DND-41 (cell line): Measurements from ENCODE around the gene SLC35F4.

Experiments
- EZH2 ChIP-seq: IDR thresholded peaks from 3 replicates; pipeline ENCODE4 v1.6.1; 2012; ENCODE audit warnings: borderline replicate concordance, low read depth, mild to moderate bottlenecking, moderate library complexity, low read length, inconsistent platforms; ENCODE audit not compliant: severe bottlenecking
- TF ChIP-seq, protein P1 (sequence below): IDR thresholded peaks from 2 replicates; pipeline ENCODE4 v1.5.1; 2012; ENCODE audit warnings: borderline replicate concordance, low read length, moderate library complexity, mild to moderate bottlenecking; ENCODE audit not compliant: poor library complexity, severe bottlenecking; ENCODE audit errors: extremely low read depth

DNA sequence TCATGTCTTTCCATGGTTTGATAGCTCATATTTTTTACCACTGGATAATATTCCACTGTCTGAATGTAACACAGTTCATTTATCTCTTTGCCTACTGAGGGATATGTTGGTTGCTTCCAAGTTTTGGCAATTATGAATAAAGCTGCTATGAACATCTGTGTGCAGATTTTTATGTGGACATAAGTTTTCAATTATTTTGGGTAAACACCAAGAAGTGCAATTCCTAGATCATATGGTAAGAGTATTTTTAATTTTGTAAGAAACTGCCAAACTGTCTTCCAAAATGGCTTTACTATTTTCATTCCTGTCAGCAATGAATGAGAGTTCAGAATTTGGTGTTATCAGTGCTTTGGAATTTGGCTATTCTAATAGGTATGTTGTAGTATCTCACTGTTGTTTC is 43.7 kb upstream of the SLC35F4 start:
- TF ChIP-seq, protein P1, sequence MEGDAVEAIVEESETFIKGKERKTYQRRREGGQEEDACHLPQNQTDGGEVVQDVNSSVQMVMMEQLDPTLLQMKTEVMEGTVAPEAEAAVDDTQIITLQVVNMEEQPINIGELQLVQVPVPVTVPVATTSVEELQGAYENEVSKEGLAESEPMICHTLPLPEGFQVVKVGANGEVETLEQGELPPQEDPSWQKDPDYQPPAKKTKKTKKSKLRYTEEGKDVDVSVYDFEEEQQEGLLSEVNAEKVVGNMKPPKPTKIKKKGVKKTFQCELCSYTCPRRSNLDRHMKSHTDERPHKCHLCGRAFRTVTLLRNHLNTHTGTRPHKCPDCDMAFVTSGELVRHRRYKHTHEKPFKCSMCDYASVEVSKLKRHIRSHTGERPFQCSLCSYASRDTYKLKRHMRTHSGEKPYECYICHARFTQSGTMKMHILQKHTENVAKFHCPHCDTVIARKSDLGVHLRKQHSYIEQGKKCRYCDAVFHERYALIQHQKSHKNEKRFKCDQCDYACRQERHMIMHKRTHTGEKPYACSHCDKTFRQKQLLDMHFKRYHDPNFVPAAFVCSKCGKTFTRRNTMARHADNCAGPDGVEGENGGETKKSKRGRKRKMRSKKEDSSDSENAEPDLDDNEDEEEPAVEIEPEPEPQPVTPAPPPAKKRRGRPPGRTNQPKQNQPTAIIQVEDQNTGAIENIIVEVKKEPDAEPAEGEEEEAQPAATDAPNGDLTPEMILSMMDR = no peak
- no peak for TF ChIP-seq EZH2
